Smooth muscle cell of the brain vasculature (primary cell): ENCODE data around the gene AGPAT2.

Source experiments
- DNase-seq: peaks from one replicate; pipeline ENCODE4 v3.0.0-alpha.2; 2012; ENCODE audit warnings: low read depth, low spot score

Gene AGPAT2

DNA sequence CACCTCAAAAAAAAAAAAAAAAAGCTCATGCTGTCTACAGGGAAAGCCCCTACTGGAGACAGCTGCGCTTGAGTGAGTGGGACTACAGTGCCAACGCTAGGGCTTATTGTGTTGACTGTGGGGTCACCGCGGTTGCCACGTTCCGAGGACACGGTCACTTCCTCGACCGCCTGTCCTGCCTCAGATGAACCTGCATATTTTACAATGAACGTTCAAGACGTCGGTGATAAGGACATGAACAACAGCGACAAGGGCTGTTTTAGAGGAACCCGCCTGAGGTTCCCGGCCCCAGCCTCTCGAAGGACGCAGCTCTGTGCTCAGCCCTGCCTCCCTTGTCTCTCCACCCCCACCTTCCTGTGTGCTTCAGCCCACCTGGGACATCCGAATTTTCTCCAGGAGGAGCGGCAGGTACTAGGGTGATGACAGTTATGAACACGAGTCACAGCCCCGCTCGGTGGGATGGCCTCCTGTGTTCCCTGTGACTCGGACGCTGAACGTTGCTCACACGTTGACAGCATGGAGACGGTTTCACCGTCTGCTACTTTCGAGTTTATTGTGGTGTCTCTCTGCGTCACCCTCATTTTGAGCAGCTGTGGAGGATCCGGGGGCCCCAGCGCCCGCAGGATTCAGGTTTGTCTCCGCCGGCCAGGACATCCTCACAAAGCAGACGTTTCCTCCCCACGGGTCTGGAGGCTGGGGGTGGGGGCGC, 13.9 kb upstream of the AGPAT2 start:
- DNase-seq, result no peak

- no peak for DNase-seq
Measured at GRCh38 chr9:136700304-136700703, 13.0 kb upstream of the AGPAT2 start.

GRCh38 chr9:136698635-136699246, 11.5 kb upstream of the AGPAT2 start:
- DNase-seq, result no peak

GRCh38 chr9:136697821-136698526, 10.7 kb upstream of the AGPAT2 start:
- DNase-seq, result no peak

DNA sequence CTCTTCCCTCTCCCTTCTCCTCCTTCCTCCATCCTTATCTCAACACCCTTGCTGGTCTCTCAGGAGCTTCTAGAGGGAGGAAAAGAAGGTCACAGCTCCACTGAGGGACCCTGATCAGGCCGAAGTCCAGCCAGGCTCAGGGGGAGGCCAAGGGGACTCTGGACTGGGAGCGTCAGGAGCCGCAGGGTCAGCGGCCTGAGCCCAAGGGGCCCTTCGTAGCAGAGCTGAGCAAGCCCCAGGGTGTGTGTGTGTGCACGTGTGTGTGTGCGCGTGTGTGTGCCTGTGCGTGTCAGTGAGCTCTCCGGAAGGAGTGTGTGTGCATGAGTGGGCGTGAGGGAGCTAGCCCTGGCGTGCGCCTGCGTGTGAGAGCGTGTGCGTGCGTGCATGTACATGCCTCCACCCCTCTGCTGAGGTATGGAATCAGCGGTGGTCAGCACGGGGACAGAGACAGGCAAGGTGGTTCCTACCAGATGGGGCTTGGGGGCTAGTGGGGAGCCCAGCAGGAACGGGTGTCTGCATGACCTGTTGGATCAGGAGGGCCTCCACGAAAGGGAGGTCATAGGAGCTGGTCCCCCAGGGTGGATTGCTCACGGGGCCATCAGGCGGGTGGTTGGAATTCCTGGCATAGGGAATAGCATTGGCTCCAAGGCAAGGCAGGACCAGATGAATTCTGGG, 10.0 kb upstream of the AGPAT2 start:
- no peak for DNase-seq

DNA sequence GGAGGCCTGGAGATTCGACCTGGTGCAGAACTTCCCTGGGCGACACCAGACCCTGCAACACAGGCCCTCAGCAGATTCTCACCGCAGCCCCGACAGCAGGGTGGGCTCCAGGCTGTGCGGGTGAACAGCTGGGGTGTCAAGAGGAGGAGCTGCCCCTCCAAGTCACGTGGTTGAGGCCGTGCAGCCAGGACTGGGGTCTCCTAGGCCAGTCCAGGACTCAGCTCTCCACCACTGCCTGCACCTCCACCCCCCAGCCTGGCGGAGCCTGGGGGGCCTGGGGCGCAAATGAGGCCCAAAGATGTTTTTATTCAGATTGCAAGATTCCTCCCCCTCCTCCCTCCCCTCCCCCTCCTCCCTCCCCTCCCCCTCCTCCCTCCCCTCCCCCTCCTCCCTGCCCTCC, 9.2 kb upstream of the AGPAT2 start:
- no peak for DNase-seq

DNA sequence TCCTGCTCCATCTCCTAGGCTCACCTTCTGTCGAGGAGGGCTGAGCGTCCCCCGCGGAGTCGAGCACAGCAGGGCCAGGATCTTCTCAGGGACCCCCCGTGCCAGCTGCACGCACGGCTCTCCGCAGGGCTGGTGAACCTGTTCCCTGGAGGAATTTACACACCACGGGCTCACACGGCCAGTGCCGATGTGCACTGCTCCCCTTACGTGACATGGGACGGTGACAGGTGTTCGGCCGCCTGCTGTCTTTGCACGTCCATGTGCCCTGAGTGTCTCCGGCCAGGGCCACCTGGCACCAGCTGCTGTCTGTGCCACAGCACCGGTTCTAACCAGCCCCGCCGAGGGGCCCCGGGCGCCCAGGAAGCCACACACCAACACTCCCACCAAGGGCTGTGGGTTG, 8.7 kb upstream of the AGPAT2 start:
- no peak for DNase-seq

- DNase-seq, result no peak
Measured at GRCh38 chr9:136695435-136695895, 8.2 kb upstream of the AGPAT2 start.

- DNase-seq, result no peak
Measured at GRCh38 chr9:136694872-136695247, 7.6 kb upstream of the AGPAT2 start.

DNA sequence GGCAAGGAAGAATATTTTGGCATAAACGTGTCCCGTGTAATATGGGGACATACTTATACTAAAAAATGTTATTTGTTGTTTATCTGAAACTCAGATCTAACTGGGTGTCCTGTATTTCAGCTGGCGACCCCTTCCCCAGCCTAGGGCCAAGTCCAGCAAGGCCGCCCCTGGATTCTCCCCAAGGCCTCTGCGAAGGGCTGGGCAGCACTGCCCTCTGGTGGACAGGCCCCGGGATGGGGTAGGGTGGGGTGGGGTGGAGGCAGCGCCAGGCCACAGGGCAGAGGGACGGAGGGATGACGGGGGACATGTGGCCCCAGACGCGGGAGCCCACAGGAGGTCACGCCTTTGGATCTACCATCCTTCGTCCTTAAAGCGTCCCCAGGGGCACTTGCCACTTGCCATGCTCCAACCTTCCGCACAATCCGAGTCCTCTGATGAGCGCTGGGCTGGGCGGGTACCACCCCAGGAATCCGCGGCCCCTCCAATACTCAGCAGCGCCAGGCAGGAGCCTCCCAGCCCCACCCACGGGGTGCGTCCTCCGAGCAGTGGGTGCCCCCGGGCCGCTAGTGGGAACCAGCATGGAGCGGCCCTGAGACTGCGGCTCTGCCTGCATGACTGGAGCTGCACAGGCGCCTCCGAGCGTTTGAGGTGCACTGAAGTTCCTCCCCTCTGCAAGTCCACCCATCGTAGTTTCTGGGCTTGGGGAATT, 7.1 kb upstream of the AGPAT2 start:
- no peak for DNase-seq

DNA sequence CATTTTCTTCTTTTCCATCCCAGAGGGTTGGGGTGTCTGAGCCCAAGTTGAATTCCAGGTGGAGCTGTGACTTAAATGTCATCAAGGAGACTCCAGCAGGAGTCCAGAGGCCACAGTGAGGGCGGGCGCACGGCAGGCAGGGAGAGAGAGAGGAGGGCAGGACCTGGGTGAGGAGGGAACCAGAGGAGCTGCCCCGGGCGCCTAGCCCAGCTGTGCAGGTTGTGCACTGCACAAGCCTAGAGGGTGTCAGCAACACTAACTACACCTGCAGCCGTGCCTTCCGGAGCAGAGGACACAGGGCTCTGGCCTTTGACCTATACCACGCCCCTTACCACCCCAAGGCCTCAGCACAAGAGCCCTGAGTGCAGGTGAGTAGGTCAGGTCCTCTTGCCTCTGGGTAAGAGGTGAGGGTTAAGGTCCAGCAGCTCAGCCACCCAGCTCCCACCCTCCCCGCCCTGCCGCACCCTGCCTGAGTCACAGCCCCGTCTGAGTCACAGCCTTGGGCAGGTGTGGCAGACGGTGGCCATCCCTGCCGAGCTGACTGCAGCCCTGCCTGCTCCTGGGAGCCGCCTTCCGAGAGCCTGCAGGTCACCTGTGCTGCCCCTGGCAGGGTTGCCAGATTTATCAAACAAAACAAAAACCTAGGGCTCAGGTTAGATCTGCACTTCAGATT, 6.4 kb upstream of the AGPAT2 start:
- no peak for DNase-seq

DNA sequence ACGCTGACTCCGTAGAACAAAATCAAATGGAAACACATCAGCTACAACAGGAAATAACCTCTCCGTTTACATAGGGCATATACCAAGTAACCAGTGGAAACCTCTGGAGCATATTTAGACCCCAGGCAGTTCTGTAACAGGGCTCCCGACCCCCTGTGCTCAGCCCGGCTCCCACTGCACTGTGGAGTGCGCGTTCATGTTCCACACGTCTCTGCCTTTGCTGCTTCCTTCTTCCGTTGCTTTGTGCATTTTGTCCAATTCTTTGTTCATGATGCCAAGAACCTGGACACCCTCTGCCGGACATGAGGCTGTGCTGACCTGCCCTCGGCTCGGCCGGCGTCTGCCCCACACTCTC, 5.9 kb upstream of the AGPAT2 start:
- no peak for DNase-seq

GRCh38 chr9:136692185-136693134, 5.2 kb upstream of the AGPAT2 start:
- no peak for DNase-seq

DNA sequence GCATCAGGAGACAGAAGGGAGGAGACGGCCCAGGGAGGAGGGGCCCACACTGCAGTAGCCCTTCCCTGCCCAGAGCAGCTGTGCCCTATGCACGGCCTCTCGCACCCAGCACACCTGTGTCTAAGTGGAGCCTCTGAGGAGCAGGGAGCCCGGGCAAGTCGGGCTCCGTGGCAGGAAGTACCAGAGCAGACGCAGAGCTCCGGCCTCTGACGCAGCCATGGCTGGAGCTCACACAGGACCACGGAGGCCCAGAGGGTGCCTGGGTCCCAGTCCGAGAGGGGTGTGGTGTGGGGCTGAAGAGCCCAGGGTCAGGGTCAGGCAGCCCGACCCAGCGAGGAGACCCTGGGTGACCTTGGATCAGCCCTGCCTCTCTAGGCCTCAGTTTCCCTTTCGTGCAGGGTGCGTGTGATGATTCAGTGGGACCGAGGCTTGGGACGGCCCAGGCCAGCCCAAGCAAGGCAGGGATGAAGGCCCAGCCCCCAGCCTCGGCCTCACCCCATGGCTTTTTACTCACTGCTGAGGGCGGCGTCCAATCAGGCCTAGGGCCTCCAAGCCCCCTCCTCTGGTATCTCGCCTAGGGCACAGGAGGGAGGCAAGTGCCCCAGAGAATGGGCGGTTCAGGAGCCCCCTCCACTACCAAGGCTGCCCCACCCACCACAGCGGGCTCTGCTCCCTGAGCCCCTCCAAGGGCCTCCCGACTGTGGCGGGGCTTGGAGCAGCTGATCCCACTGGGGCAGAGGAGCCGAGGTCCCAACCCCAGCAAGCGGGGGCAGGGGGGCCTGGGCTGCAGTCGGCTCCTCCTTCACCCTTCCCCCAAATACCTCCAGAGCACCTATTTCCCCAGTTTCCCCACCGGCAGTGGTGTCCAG, 4.3 kb upstream of the AGPAT2 start:
- DNase-seq, result no peak

- no peak for DNase-seq
Measured at GRCh38 chr9:136690806-136691261, 3.6 kb upstream of the AGPAT2 start.

DNA sequence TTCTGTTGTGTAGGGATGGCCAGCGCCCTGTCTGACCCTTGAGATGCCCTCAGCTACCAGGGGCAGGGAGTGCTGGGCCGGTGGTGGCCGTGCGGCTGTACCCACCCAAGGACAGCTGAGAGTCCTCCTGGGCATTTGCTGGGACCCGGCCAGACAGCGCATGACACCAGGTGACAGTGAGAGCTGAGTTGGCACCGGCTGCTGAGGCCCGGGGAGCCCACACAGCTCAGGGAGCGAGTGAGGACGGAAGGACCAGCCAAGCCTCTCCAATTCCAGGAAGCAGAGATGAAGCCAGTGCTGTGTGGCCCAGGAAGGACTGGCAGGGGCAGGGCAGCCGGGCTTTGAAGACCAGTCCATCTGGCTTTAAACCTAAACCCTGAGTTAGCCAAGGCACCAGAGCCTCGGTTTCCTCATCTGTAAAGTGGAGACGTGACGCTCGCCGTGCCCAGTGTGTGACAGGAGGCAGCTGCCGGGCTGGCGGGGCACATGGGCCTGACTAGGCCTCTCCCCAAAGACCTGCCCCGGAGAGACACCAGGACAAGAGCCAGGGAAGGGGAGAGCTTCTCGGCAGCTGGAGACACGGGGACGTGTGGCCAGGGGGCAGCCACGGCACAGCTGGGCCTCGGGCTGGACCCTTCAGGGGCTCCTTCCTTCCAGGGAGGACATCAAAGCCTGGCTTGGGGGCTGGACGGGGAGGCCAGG, 3.0 kb upstream of the AGPAT2 start:
- DNase-seq, result no peak

- no peak for DNase-seq
Measured at GRCh38 chr9:136689108-136689460, 1.8 kb upstream of the AGPAT2 start.

- no peak for DNase-seq
Measured at GRCh38 chr9:136688274-136689107, 1.2 kb upstream of the AGPAT2 start.
